AG04450 (cell line): ENCODE measurements around the gene MISFA. TPM values are rescaled to one million over a fixed set of nuclear protein-coding genes. Genes with fewer than 3 reads are reported as not detected.

ENCODE experiments used
- CTCF ChIA-PET: fragments of 300-600, 350-600 bp; formaldehyde crosslinking; extraction: SDS; loops from one replicate; lab custom pipeline; 2022; ENCODE audit warnings: antibody characterized with exemption, inconsistent platforms; lab: Charles Lee
- POLR2A ChIA-PET: fragments of 350-600 bp; formaldehyde crosslinking; extraction: SDS; loops from one replicate; lab custom pipeline; 2021; ENCODE audit warnings: antibody characterized with exemption, inconsistent platforms; lab: Yijun Ruan, JAX
- DNase-seq: peaks from one replicate; pipeline ENCODE4 v3.0.0-alpha.2; 2011; ENCODE audit warnings: low read depth, low spot score
- H3K27ac ChIP-seq: one replicate; pipeline ENCODE4 v1.5.1; 2012; ENCODE audit warnings: low read depth, low read length, control low read depth
- H3K27me3 ChIP-seq: one replicate; pipeline ENCODE4 v1.6.0; 2012; ENCODE audit warnings: low read length; ENCODE audit not compliant: control insufficient read depth, insufficient read depth
- H3K4me3 ChIP-seq: 2 replicates; pipeline ENCODE4 v1.5.1; 2011; ENCODE audit warnings: mild to moderate bottlenecking, low read depth, low read length, control low read depth
- H3K9me3 ChIP-seq: 2 replicates; pipeline ENCODE4 v1.5.1; 2012; ENCODE audit warnings: low read length; ENCODE audit not compliant: control insufficient read depth, insufficient read depth
- CTCF ChIP-seq: IDR thresholded peaks from 2 replicates; pipeline ENCODE4 v1.5.1; 2011; ENCODE audit warnings: low read depth, low read length, control low read depth, inconsistent platforms
- polyA plus RNA-seq: library from polyadenylated mRNA; depleted of rRNA; stranded (reverse); fragments of >200 nt; gene quantifications from 2 replicates; pipeline ENCODE4 v1.2.3, GENCODE V29; 2011

Gene MISFA
- polyA plus RNA-seq, 1 experiment: 1.3 TPM

DNA sequence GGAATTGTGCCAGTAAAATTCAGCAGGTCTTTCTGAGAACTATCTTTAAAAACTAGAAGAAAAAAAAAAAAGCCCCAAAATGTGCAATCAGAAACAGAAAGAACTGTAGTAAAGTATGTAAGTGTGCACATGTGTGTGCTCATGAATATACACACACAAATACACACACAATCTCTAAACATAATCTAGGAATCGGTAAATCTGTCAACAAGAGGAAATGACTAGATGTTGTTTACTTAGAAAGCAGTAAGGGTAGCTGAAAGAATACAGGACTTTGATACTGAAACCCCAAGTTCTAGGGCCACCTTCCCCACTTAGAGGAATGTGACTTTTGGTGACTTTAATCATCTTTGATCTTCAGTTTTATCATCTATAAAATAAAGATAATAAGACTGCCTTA, 24.2 kb upstream of the MISFA start:
- ChIA-PET CTCF (no interaction called here), POLR2A (no interaction called here)
- DNase-seq: no peak
- Histone ChIP-seq H3K4me3 (no peak overlapping the region), H3K27ac (no peak overlapping the region), H3K9me3 (no peaks in the 10 kb centered on the region), H3K27me3 (no peaks in the 10 kb centered on the region)
- TF ChIP-seq CTCF: no peak

GRCh38 chr11:18578975-18579598, 20.5 kb upstream of the MISFA start:
- POLR2A ChIA-PET: no interaction called here
- Histone ChIP-seq H3K4me3 (no peak overlapping the region), H3K9me3 (no peaks in the 10 kb centered on the region), H3K27me3 (no peaks in the 10 kb centered on the region), H3K27ac (no peak overlapping the region)
- DNase-seq: no peak
- CTCF ChIA-PET: interaction anchor here (0.6 to 1.3 kb wide), 3 partner anchors 126 to 474 kb away, joined by 3 to 4 read pairs (median 4); no protein-coding TSS in a partner anchor
- TF ChIP-seq CTCF: no peak

- DNase-seq: no peak
- TF ChIP-seq CTCF: no peak
- Histone ChIP-seq H3K27ac (no peak overlapping the region), H3K27me3 (no peaks in the 10 kb centered on the region), H3K9me3 (no peaks in the 10 kb centered on the region), H3K4me3 (no peak overlapping the region)
- POLR2A ChIA-PET: interaction anchor here (0.6 kb wide), 1 partner anchor 71 kb away, joined by 4 read pairs; no protein-coding TSS in a partner anchor
- CTCF ChIA-PET: no interaction called here
These were observed 19.3 kb upstream of the MISFA start for GRCh38 chr11:18580113-18580766.

DNA sequence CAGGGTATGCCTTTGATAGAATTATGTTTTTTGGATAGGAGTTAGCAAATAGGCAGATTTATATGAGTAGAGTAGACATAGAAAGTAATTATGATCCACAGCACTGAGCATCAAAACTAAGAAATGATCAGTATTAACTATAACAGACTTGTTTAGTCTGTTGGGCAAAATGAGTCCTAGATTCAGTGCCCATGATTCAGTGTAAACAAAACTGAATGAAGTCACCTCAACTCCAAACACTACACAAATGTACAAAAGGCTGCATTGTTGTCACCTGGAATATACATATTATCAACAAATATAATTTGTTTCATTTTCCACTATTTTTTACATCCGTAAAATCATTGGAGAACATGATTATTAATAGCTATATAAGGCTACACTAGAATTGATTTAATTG, 17.8 kb upstream of the MISFA start:
- DNase-seq: no peak
- Histone ChIP-seq H3K9me3 (no peaks in the 10 kb centered on the region), H3K27ac (no peak overlapping the region), H3K4me3 (no peak overlapping the region), H3K27me3 (no peaks in the 10 kb centered on the region)
- ChIA-PET CTCF (interaction anchor here (0.7 kb wide), 1 partner anchor 149 kb away, joined by 5 read pairs; no protein-coding TSS in a partner anchor), POLR2A (no interaction called here)
- TF ChIP-seq CTCF: no peak
